Activated B cell treated with CpG ODN at 0.5 μM for 24 hours (primary cell): ENCODE measurements around the gene MSI1. TPM values are rescaled to one million over a fixed set of nuclear protein-coding genes. Genes with fewer than 3 reads are reported as not detected.
A peak's percentile ranks its signal among the peaks of the same experiment; 100 is the strongest.

Experiments
- ATAC-seq: fragments of 200-7000 bp; cut with Tn5 transposase; one replicate; pipeline ENCODE4 v1.10.0; 2021; ENCODE audit warnings: low read depth, mild to moderate bottlenecking, moderate library complexity
- CTCF ChIA-PET: fragments of 350-600 bp; sonication (Branson Sonifier 250); formaldehyde crosslinking; loops from one replicate; lab custom pipeline; 2021; ENCODE audit warnings: antibody characterized with exemption; lab: Charles Lee
- POLR2A ChIA-PET: fragments of 350-600 bp; sonication (Branson Sonifier 250); formaldehyde crosslinking; loops from one replicate; lab custom pipeline; 2021; ENCODE audit warnings: antibody characterized with exemption; lab: Charles Lee
- DNase-seq: peaks from one replicate; pipeline ENCODE4 v3.0.0; 2022
- H3K27ac Mint-ChIP-seq: one replicate; pipeline ENCODE4 v1.8.0; 2020; ENCODE audit warnings: mixed read lengths
- H3K27me3 Mint-ChIP-seq: one replicate; pipeline ENCODE4 v1.8.0; 2021; ENCODE audit warnings: mixed read lengths
- H3K36me3 Mint-ChIP-seq: one replicate; pipeline ENCODE4 v1.8.0; 2021; ENCODE audit warnings: low read depth, mixed read lengths
- H3K4me1 Mint-ChIP-seq: one replicate; pipeline ENCODE4 v1.8.0; 2021; ENCODE audit warnings: mixed read lengths
- H3K4me3 Mint-ChIP-seq: one replicate; pipeline ENCODE4 v1.8.0; 2020; ENCODE audit warnings: mild to moderate bottlenecking, mixed read lengths
- H3K9me3 Mint-ChIP-seq: one replicate; pipeline ENCODE4 v1.8.0; 2020; ENCODE audit warnings: mixed read lengths
- intact Hi-C: fragments of 100-400 bp; cut with micrococcal nuclease; formaldehyde crosslinking; loops from one replicate; pipeline ENCODE4 v1.15.1; 2024
- total RNA-seq: library from RNA; stranded (reverse); gene quantifications from 2 replicates; pipeline ENCODE4 v1.2.3, GENCODE V29; 2022
- TF ChIP-seq, protein P1 (sequence below): fragments of 200-600 bp; IDR thresholded peaks from one replicate; pipeline ENCODE4 v1.8.0; 2022; ENCODE audit warnings: antibody characterized with exemption, mild to moderate bottlenecking

MSI1 gene
- total RNA-seq, 1 donor from 2014 or later: not detected

DNA sequence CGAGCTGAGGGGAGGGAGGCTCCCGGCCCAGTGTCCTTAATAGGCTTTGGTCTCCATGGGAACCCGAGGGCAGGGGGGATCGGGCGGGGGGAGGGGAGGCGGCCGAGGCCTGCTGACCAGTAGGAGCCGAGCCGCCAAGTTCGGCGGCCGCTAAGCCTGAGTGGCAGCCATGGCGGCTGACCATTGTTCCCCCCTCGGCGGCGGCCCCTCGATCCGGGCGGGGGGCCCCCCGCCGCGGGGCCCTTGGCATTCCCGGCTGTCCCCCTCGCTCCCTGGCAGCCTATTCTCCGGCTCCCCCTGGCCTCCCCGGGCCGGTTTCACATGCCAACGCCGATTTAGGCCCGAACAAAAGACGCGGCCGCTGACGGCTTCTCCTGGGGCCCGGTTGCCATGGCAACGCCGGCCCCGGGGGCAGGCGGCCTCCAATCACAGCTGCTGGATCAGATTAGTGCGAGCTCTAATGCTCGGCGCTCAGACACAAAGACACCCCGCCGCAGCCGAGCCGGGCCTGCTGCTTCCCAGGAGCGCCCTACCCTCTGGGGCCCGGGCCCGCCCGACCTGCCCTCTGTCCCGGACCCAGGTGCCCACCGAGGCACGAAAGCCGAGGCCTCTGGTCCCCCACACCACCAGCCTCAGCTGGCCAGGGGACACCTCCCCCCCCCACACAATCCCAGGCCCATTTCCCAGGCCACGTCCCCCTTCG lies 7.3 kb downstream of the MSI1 start:
- H3K27ac Mint-ChIP-seq: no peak overlapping the region
- CTCF ChIA-PET: no interaction called here
- POLR2A ChIA-PET: interaction anchor here (0.6 kb wide), 1 partner anchor 88 kb away, joined by 3 read pairs; no protein-coding TSS in a partner anchor
- no peak overlapping the region for H3K4me3 Mint-ChIP-seq
- peaks cover 3% of the 10 kb centered on the region for H3K4me1 Mint-ChIP-seq
- DNase-seq (no peak), ATAC-seq (peak; percentile 57)
- H3K27me3 Mint-ChIP-seq: peaks cover 69% of the 10 kb centered on the region
- intact Hi-C loops: no loop called here
- no peaks in the 10 kb centered on the region for H3K9me3 Mint-ChIP-seq
- H3K36me3 Mint-ChIP-seq: no peaks in the 10 kb centered on the region
- TF ChIP-seq, protein P1, sequence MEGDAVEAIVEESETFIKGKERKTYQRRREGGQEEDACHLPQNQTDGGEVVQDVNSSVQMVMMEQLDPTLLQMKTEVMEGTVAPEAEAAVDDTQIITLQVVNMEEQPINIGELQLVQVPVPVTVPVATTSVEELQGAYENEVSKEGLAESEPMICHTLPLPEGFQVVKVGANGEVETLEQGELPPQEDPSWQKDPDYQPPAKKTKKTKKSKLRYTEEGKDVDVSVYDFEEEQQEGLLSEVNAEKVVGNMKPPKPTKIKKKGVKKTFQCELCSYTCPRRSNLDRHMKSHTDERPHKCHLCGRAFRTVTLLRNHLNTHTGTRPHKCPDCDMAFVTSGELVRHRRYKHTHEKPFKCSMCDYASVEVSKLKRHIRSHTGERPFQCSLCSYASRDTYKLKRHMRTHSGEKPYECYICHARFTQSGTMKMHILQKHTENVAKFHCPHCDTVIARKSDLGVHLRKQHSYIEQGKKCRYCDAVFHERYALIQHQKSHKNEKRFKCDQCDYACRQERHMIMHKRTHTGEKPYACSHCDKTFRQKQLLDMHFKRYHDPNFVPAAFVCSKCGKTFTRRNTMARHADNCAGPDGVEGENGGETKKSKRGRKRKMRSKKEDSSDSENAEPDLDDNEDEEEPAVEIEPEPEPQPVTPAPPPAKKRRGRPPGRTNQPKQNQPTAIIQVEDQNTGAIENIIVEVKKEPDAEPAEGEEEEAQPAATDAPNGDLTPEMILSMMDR: no peak

DNA sequence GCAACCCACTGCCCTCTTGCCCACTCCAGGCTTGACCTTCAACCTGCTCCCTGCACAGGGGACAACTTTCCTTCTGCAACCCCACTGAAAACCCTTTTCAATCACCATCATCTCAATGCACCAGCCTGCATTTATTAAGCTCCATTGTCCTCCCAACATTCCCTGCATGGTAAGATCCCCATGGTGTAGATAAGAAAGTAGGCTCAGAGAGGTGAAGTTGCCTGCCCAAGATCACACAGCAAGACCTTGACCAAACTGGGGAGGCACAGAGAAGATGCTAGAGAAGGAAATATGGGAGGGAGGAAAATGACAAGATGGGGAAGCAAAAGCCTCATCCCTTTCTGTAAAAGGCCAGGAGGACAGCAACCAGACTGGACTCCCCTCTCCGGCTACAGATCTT lies 9.8 kb downstream of the MSI1 start:
- ChIA-PET POLR2A (no interaction called here), CTCF (interaction anchor here (0.6 kb wide), 1 partner anchor 8 kb away, joined by 5 read pairs; no protein-coding TSS in a partner anchor)
- Mint-ChIP-seq H3K9me3 (no peaks in the 10 kb centered on the region), H3K4me1 (peaks cover 3% of the 10 kb centered on the region), H3K27me3 (peaks cover 50% of the 10 kb centered on the region), H3K36me3 (no peaks in the 10 kb centered on the region), H3K27ac (no peak overlapping the region), H3K4me3 (no peak overlapping the region)
- TF ChIP-seq, protein P1: no peak
- DNase-seq: no peak
- no peak for ATAC-seq
- intact Hi-C loops: loop anchor here (5.0 kb wide), 1 partner anchor 613 kb away; no protein-coding TSS in a partner anchor

DNA sequence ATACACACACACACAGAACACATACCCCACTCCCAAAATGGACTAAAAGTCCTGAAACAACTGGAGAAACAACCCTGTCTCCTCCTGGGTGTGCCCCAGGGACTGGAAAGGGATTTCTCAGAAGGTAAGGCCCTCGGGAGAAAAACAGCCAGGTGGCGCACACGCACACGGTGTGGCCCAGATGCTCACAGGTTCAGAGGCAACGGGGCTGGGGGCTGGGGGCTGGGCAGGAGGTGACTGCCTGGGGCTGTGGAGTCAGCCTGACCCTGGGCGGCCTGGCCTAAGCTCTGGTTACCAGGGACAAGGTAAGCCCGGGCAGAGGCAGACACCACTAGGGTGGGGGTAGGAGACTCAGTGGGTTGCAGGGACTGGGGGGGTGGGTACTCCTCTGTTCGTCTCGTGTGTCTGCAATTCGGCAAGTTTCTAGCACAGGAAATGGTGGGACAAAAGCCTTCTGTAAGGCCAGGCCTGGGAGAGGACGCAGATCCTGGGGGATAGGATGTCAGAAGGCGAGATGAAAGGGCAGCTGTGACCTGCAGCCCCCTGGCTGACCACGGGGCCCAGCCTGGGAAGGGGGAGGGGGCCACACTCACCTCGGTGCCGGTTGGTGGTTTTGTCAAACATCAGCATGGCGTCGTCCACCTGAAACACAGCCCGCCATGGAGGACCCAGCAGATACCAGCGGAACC lies 10.4 kb downstream of the MSI1 start:
- H3K36me3 Mint-ChIP-seq: no peaks in the 10 kb centered on the region
- peaks cover 44% of the 10 kb centered on the region for H3K27me3 Mint-ChIP-seq
- no peak for ATAC-seq
- ChIA-PET CTCF (interaction anchor here (0.6 kb wide), 1 partner anchor 9 kb away, joined by 5 read pairs; no protein-coding TSS in a partner anchor), POLR2A (no interaction called here)
- no peak for DNase-seq
- no peak overlapping the region for H3K4me3 Mint-ChIP-seq
- intact Hi-C loops: loop anchor here (5.0 kb wide), 1 partner anchor 614 kb away; no protein-coding TSS in a partner anchor
- TF ChIP-seq, protein P1: no peak
- peaks cover 3% of the 10 kb centered on the region for H3K4me1 Mint-ChIP-seq
- no peak overlapping the region for H3K27ac Mint-ChIP-seq
- H3K9me3 Mint-ChIP-seq: no peaks in the 10 kb centered on the region

DNA sequence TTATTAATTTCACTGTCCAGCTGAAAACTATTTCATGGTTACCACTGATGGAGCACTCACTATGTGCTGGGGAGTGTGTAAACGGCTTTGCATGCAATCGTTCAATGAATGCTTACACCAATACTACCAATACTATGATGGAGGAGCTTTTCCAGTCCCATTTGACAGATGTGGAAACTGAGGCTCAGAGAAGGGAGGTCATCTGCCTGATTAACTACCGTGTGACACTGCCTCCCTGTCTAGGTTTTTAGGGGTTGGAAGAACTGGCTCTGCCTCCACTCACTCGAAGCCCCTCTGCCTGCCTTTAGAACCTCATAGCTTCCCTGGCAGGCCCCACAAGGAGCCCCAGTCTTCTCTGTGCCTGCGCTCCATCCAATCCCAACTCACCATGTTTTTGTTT lies 11.9 kb downstream of the MSI1 start:
- CTCF ChIA-PET: interaction anchor here (0.7 to 1.4 kb wide), 8 partner anchors 10 to 140 kb away, joined by 3 to 6 read pairs (median 4); no protein-coding TSS in a partner anchor
- peaks cover 29% of the 10 kb centered on the region for H3K27me3 Mint-ChIP-seq
- no peaks in the 10 kb centered on the region for H3K36me3 Mint-ChIP-seq
- H3K27ac Mint-ChIP-seq: no peak overlapping the region
- no peak overlapping the region for H3K4me3 Mint-ChIP-seq
- POLR2A ChIA-PET: interaction anchor here (0.6 kb wide), 1 partner anchor 171 kb away, joined by 7 read pairs; no protein-coding TSS in a partner anchor
- ATAC-seq: no peak
- DNase-seq: no peak
- TF ChIP-seq, protein P1: no peak
- no peaks in the 10 kb centered on the region for H3K9me3 Mint-ChIP-seq
- peaks cover 3% of the 10 kb centered on the region for H3K4me1 Mint-ChIP-seq
- intact Hi-C loops: loop anchor here (5.0 kb wide), 1 partner anchor 615 kb away; no protein-coding TSS in a partner anchor
